H1 (cell line): ENCODE results near the gene MRRF. TPM values are rescaled to one million over a fixed set of nuclear protein-coding genes. Genes with fewer than 3 reads are reported as not detected.

Source experiments
- CTCF ChIA-PET: fragments of 300-600 bp; sonication (Branson Sonifier 250); formaldehyde crosslinking; loops from one replicate; lab custom pipeline; 2021; ENCODE audit not compliant: partially characterized antibody; lab: Charles Lee
- POLR2A ChIA-PET: fragments of 300-600 bp; sonication (Branson Sonifier 250); formaldehyde crosslinking; loops from one replicate; lab custom pipeline; 2021; ENCODE audit warnings: inconsistent platforms; ENCODE audit not compliant: partially characterized antibody; lab: Charles Lee
- DNase-seq, 2 experiments: peaks; one replicate each; pipeline versions ENCODE4 v3.0.0 to v3.0.0-alpha.2; 2010 to 2022; ENCODE audit warnings: low spot score in 2 of 2, low read depth in 1 of 2, mixed read lengths in 1 of 2
- FAIRE-seq: peaks from 2 replicates; lab custom pipeline; 2011; peaks lifted over from hg19 to GRCh38; lab: Jason Lieb, UNC
- H2AFZ ChIP-seq: 2 replicates; pipeline ENCODE4 v1.8.1; 2012; ENCODE audit warnings: low read length, inconsistent platforms
- H2AK5ac ChIP-seq: 2 replicates; pipeline ENCODE4 v1.6.1; 2013; ENCODE audit warnings: low read depth, low read length
- H2BK120ac ChIP-seq: replicated peaks from 2 replicates; pipeline ENCODE3; 2013; ENCODE audit warnings: low read depth, low read length, inconsistent platforms
- H2BK12ac ChIP-seq: 2 replicates; pipeline ENCODE4 v1.6.1; 2013; ENCODE audit warnings: low read depth, low read length
- H2BK15ac ChIP-seq: 2 replicates; pipeline ENCODE4 v1.6.1; 2013; ENCODE audit warnings: low read length
- H2BK20ac ChIP-seq: 2 replicates; pipeline ENCODE4 v1.6.1; 2013; ENCODE audit warnings: low read length
- H2BK5ac ChIP-seq: 2 replicates; pipeline ENCODE4 v1.6.1; 2013; ENCODE audit warnings: low read depth, low read length
- H3K14ac ChIP-seq: 2 replicates; pipeline ENCODE4 v1.6.1; 2013; ENCODE audit warnings: inconsistent platforms; ENCODE audit not compliant: insufficient read length
- H3K18ac ChIP-seq: 2 replicates; pipeline ENCODE4 v1.6.1; 2013; ENCODE audit warnings: low read length; ENCODE audit errors: extremely low read depth
- H3K23ac ChIP-seq: 2 replicates; pipeline ENCODE4 v1.6.1; 2013; ENCODE audit warnings: inconsistent platforms; ENCODE audit not compliant: insufficient read length
- H3K23me2 ChIP-seq: 2 replicates; pipeline ENCODE4 v1.6.1; 2013; ENCODE audit warnings: low read depth, low read length
- H3K27ac ChIP-seq: 2 replicates; pipeline ENCODE4 v1.6.1; 2011; ENCODE audit warnings: low read depth, low read length, inconsistent platforms
- H3K27me3 ChIP-seq, 4 experiments: replicated peaks in 1 of 4; 1 replicate in 1 of 4; 2 replicates in 3 of 4; pipeline versions ENCODE4 v1.6.1 to v1.8.1; 2011 to 2013; ENCODE audit warnings: low read length in 3 of 4, mild to moderate bottlenecking in 3 of 4, inconsistent platforms in 2 of 4, mixed read lengths in 2 of 4, moderate library complexity in 1 of 4; ENCODE audit not compliant: control insufficient read depth in 3 of 4, insufficient read depth in 3 of 4; ENCODE audit errors: extremely low read depth in 1 of 4
- H3K36me3 ChIP-seq, 4 experiments: 2 replicates each; pipeline versions ENCODE4 v1.6.1 to v1.8.1; 2011 to 2013; ENCODE audit warnings: mild to moderate bottlenecking in 4 of 4, low read length in 3 of 4, moderate library complexity in 2 of 4, control low read depth in 1 of 4, inconsistent platforms in 1 of 4; ENCODE audit not compliant: insufficient read depth in 4 of 4, control insufficient read depth in 2 of 4
- H3K4ac ChIP-seq: replicated peaks from 2 replicates; pipeline ENCODE3; 2013; ENCODE audit warnings: low read length, low read depth, mixed read lengths, inconsistent platforms; ENCODE audit not compliant: insufficient read length
- H3K4me1 ChIP-seq, 4 experiments: replicated peaks in 1 of 4; 1 replicate in 1 of 4; 2 replicates in 3 of 4; pipeline versions ENCODE4 v1.6.1 to v1.8.1; 2011 to 2013; ENCODE audit warnings: low read length in 3 of 4, inconsistent platforms in 2 of 4, mixed read lengths in 1 of 4; ENCODE audit not compliant: insufficient read depth in 4 of 4, control insufficient read depth in 3 of 4
- H3K4me2 ChIP-seq, 2 experiments: 2 replicates each; pipeline versions ENCODE4 v1.6.1 to v1.8.1; 2011 to 2013; ENCODE audit warnings: low read depth in 2 of 2, low read length in 2 of 2, control low read depth in 1 of 2, inconsistent platforms in 1 of 2, mild to moderate bottlenecking in 1 of 2; ENCODE audit not compliant: insufficient read depth in 1 of 2
- H3K4me3 ChIP-seq, 4 experiments: fragments of 200-600, 300-600 bp in 1 of 4; sonication (generic), shearing (Covaris generic), sonication (Bioruptor Twin) in 1 of 4; 2 replicates each; pipeline versions ENCODE4 v1.5.1 to v1.8.1; 2011 to 2016; ENCODE audit warnings: low read length in 4 of 4, low read depth in 3 of 4, control low read depth in 2 of 4, inconsistent platforms in 2 of 4, mild to moderate bottlenecking in 2 of 4, mixed read lengths in 1 of 4, moderate library complexity in 1 of 4; ENCODE audit not compliant: insufficient read depth in 2 of 4; ENCODE audit errors: extremely low read depth in 1 of 4
- H3K56ac ChIP-seq: replicated peaks from 2 replicates; pipeline ENCODE3; 2013; ENCODE audit warnings: low read depth, mild to moderate bottlenecking, mixed read lengths, low read length, inconsistent platforms; ENCODE audit not compliant: insufficient read length
- H3K79me1 ChIP-seq: 2 replicates; pipeline ENCODE4 v1.6.1; 2013; ENCODE audit warnings: low read depth, low read length, control low read depth
- H3K79me2 ChIP-seq, 2 experiments: 2 replicates each; pipeline versions ENCODE4 v1.6.1 to v1.8.1; 2012 to 2013; ENCODE audit warnings: low read length in 2 of 2, mild to moderate bottlenecking in 2 of 2, inconsistent platforms in 1 of 2; ENCODE audit not compliant: insufficient read depth in 2 of 2, control insufficient read depth in 1 of 2
- H3K9ac ChIP-seq, 4 experiments: replicated peaks in 1 of 4; 1 replicate in 1 of 4; 2 replicates in 3 of 4; pipeline versions ENCODE4 v1.6.1 to v1.8.1; 2011 to 2013; ENCODE audit warnings: low read depth in 3 of 4, low read length in 3 of 4, control low read depth in 2 of 4, mild to moderate bottlenecking in 2 of 4, moderate library complexity in 2 of 4, inconsistent platforms in 1 of 4; ENCODE audit errors: extremely low read depth in 1 of 4
- H3K9me3 ChIP-seq, 2 experiments: 2 replicates each; pipeline versions ENCODE4 v1.6.1 to v1.8.1; 2012 to 2013; ENCODE audit warnings: mild to moderate bottlenecking in 2 of 2, moderate library complexity in 2 of 2, control low read depth in 1 of 2, inconsistent platforms in 1 of 2, low read depth in 1 of 2, low read length in 1 of 2, mixed read lengths in 1 of 2; ENCODE audit not compliant: insufficient read depth in 2 of 2
- H4K20me1 ChIP-seq, 2 experiments: replicated peaks in 1 of 2; 2 replicates each; pipeline versions ENCODE3 to v1.8.1; 2011 to 2013; ENCODE audit warnings: inconsistent platforms in 2 of 2, low read length in 2 of 2, mild to moderate bottlenecking in 1 of 2; ENCODE audit not compliant: insufficient read depth in 2 of 2, control insufficient read depth in 1 of 2
- H4K5ac ChIP-seq: 2 replicates; pipeline ENCODE4 v1.6.1; 2013; ENCODE audit warnings: low read length, low read depth, mixed read lengths, inconsistent platforms; ENCODE audit not compliant: insufficient read length
- H4K8ac ChIP-seq: 2 replicates; pipeline ENCODE4 v1.8.0; 2013; ENCODE audit warnings: mild to moderate bottlenecking, moderate library complexity, low read length, inconsistent platforms; ENCODE audit not compliant: insufficient read depth; ENCODE audit errors: extremely low read depth
- H4K91ac ChIP-seq: replicated peaks from 2 replicates; pipeline ENCODE3; 2013; ENCODE audit warnings: low read length, mixed read lengths, inconsistent platforms; ENCODE audit not compliant: insufficient read length
- ATF2 ChIP-seq: IDR thresholded peaks from 2 replicates; pipeline ENCODE4 v1.6.1; 2012; ENCODE audit warnings: low read length, inconsistent platforms
- FOSL1 ChIP-seq: IDR thresholded peaks from 2 replicates; pipeline ENCODE4 v1.6.1; 2011; ENCODE audit warnings: mild to moderate bottlenecking, low read depth, low read length, moderate library complexity; ENCODE audit not compliant: insufficient read depth
- KDM4A ChIP-seq: IDR thresholded peaks from one replicate; pipeline ENCODE4 v1.7.1; 2012; ENCODE audit warnings: low read depth, mild to moderate bottlenecking, moderate library complexity, low read length, inconsistent platforms; ENCODE audit not compliant: severe bottlenecking
- SP4 ChIP-seq: IDR thresholded peaks from 2 replicates; pipeline ENCODE4 v1.6.1; 2012; ENCODE audit warnings: low read length, inconsistent platforms
- TCF12 ChIP-seq: IDR thresholded peaks from 2 replicates; pipeline ENCODE4 v1.6.1; 2011; ENCODE audit warnings: low read depth, mild to moderate bottlenecking, low read length
- USF2 ChIP-seq: IDR thresholded peaks from 2 replicates; pipeline ENCODE4 v1.6.1; 2011; ENCODE audit warnings: low read length, improper control_type of control experiment
- WGBS, 2 experiments: shearing (Covaris generic) in 1 of 2; methylation state at CpG; one replicate each; pipeline versions ENCODE4 v1.1.6 to v1.1.7; 2013 to 2015; ENCODE audit warnings: low lambda C conversion rate in 2 of 2, mixed read lengths in 2 of 2, inconsistent platforms in 1 of 2, low coverage in 1 of 2, missing lambda C conversion rate in 1 of 2; ENCODE audit not compliant: insufficient replicate concordance in 2 of 2, insufficient coverage in 1 of 2, insufficient read length in 1 of 2; ENCODE audit errors: extremely low coverage in 1 of 2, missing lambda C conversion rate in 1 of 2; 5-methylcytosine and 5-hydroxymethylcytosine counted together
- polyA plus RNA-seq, 7 experiments: library from polyadenylated mRNA; depleted of rRNA in 3 of 7; stranded (reverse) in 5 of 7; unstranded in 2 of 7; fragments of >200 nt in 5 of 7; fragments of 200-250 nt in 2 of 7; gene quantifications; 1 replicate in 5 of 7; 2 replicates in 1 of 7; 4 replicates in 1 of 7; pipeline versions ENCODE4 v1.2.1 to v1.2.3, GENCODE V29; 2011 to 2013; ENCODE audit warnings: missing spikeins in 2 of 7, mixed read lengths in 2 of 7
- total RNA-seq: library from RNA; stranded (reverse); fragmentation: NEBNext Ultra II Directional; extraction: Animal tissue kit (Norgen Biotek cat#: 25700); gene quantifications from 2 replicates; pipeline ENCODE4 v1.2.1, GENCODE V29; 2021

Gene MRRF
- total and polyA plus RNA-seq, 2 of the 8 experiments (the other 6 are each of a cell fraction or from before 2014, with no cell fraction given) = 29.4 to 47.8 TPM

- Histone ChIP-seq H3K56ac (no peak overlapping the region), H3K14ac (no peak overlapping the region), H4K5ac (no peak overlapping the region), H3K4me1 (peaks cover 0 to 28% (median 16%) of the 10 kb centered on the region in 4 experiments; a peak in 6 of 7 replicates), H3K9ac (no peak overlapping the region), H3K27me3 (peaks cover 57 to 79% (median 70%) of the 10 kb centered on the region in 4 experiments), H2AK5ac (0 out of 2 replicates have a peak overlapping the region, but pooled peaks have one; percentile 11), H2BK15ac (no peak overlapping the region; the same call in 1 of the 2 replicates), H3K79me2 (no peaks in the 10 kb centered on the region), H3K9me3 (no peaks in the 10 kb centered on the region), H3K23ac (no peak overlapping the region), H2BK120ac (no peak overlapping the region), H3K23me2 (peaks cover 4% of the 10 kb centered on the region; the same call in 1 of the 2 replicates), H3K18ac (no peak overlapping the region)
- CTCF ChIA-PET = interaction anchor here (0.6 to 2.1 kb wide), 6 partner anchors 103 to 132 kb away, joined by 3 to 12 read pairs (median 4); no protein-coding TSS in a partner anchor
- DNase-seq (no peak), FAIRE-seq (no peak)
- 62% methylated on average over 4 of the region's 4 CpGs; no CpG with 5 or more reads in 1 of the 2 experiments for WGBS, 2 experiments
- TF ChIP-seq TCF12 (no peak), SP4 (no peak), KDM4A (no peak), ATF2 (no peak), FOSL1 (no peak), USF2 (no peak)
- TF ChIP-seq, all 59 proteins: peak for 0
- Histone ChIP-seq H2BK12ac (no peak overlapping the region), H4K8ac (no peak overlapping the region), H3K79me1 (no peaks in the 10 kb centered on the region), H2BK5ac (no peak overlapping the region), H3K36me3 (peaks cover 0 to 4% (median 0%) of the 10 kb centered on the region in 4 experiments; a peak in 1 of 8 replicates), H4K91ac (no peak overlapping the region), H3K4ac (no peak overlapping the region), H3K4me2 (peak overlapping the region; percentile 57 to 77; a peak in 2 of 4 replicates), H2BK20ac (no peak overlapping the region), H4K20me1 (peaks cover 11 to 25% of the 10 kb centered on the region in 2 experiments), H3K4me3 (peak overlapping the region in 1 of 4 experiments; percentile 63; a peak in 1 of 8 replicates), H3K27ac (no peak overlapping the region), H2AFZ (no peak overlapping the region)
- POLR2A ChIA-PET = interaction anchor here (1.2 to 1.9 kb wide), 2 partner anchors 15 to 48 kb away, joined by 3 to 5 read pairs; no protein-coding TSS in a partner anchor
Measured at GRCh38 chr9:122229485-122229837, 35.2 kb upstream of the MRRF start.
